SU-DHL-6 (cell line): Measurements from ENCODE around the gene ZNF18.
A peak's percentile ranks its signal among the peaks of the same experiment; 100 is the strongest.

ENCODE experiments used
- H2AFZ ChIP-seq: fragments of 200-600 bp; sonication (generic); 2 replicates; pipeline ENCODE4 v1.6.1; 2014; ENCODE audit warnings: low read depth, mild to moderate bottlenecking, moderate library complexity, mixed read lengths, antibody characterized with exemption, low read length; ENCODE audit not compliant: severe bottlenecking
- H3F3A ChIP-seq: fragments of 200-600 bp; shearing (Covaris generic); 2 replicates; pipeline ENCODE4 v1.6.0; 2016; ENCODE audit warnings: antibody characterized with exemption, mild to moderate bottlenecking; ENCODE audit not compliant: insufficient read depth
- H3K27ac ChIP-seq: fragments of 200-600 bp; sonication (generic); 2 replicates; pipeline ENCODE4 v1.5.1; 2016; ENCODE audit warnings: low read depth, mild to moderate bottlenecking, low read length, moderate library complexity, mixed read lengths
- H3K27me3 ChIP-seq: fragments of 200-600 bp; sonication (generic), shearing (Covaris generic); 2 replicates; pipeline ENCODE4 v1.6.0; 2014; ENCODE audit warnings: mild to moderate bottlenecking, low read length
- H3K36me3 ChIP-seq: fragments of 200-600 bp; sonication (generic); 2 replicates; pipeline ENCODE4 v1.6.1; 2014; ENCODE audit warnings: mild to moderate bottlenecking, low read length, mixed read lengths
- H3K4me2 ChIP-seq: fragments of 300-600, 200-600 bp; shearing (Covaris generic), sonication (generic); 2 replicates; pipeline ENCODE4 v1.6.0; 2014; ENCODE audit warnings: low read length, low read depth, mild to moderate bottlenecking; ENCODE audit not compliant: poor library complexity, severe bottlenecking
- H3K4me3 ChIP-seq: fragments of 200-600 bp; sonication (generic); 2 replicates; pipeline ENCODE4 v1.5.1; 2014; ENCODE audit warnings: antibody characterized with exemption, low read length, mild to moderate bottlenecking, mixed read lengths; ENCODE audit not compliant: insufficient read depth, poor library complexity, severe bottlenecking
- H3K79me2 ChIP-seq: fragments of 200-600 bp; sonication (generic); 2 replicates; pipeline ENCODE4 v1.6.1; 2014; ENCODE audit warnings: mild to moderate bottlenecking, low read length, moderate library complexity; ENCODE audit not compliant: insufficient read depth
- H3K9ac ChIP-seq: fragments of 200-600 bp; sonication (generic); 2 replicates; pipeline ENCODE4 v1.7.0; 2014; ENCODE audit warnings: mild to moderate bottlenecking, low read length
- H3K9me2 ChIP-seq: fragments of 200-600 bp; sonication (generic); replicated peaks from 2 replicates; pipeline ENCODE4 v1.6.1; 2014; ENCODE audit warnings: low read length; ENCODE audit not compliant: insufficient read depth
- H3K9me3 ChIP-seq: fragments of 200-600 bp; sonication (generic); 2 replicates; pipeline ENCODE4 v1.6.1; 2014; ENCODE audit warnings: low read length, mixed read lengths; ENCODE audit not compliant: insufficient read depth
- H4K20me1 ChIP-seq: fragments of 200-600 bp; sonication (generic); 2 replicates; pipeline ENCODE4 v1.6.1; 2014; ENCODE audit warnings: low read depth, mild to moderate bottlenecking, antibody characterized with exemption, low read length, moderate library complexity, mixed read lengths
- EZH2phosphoT487 ChIP-seq: fragments of 200-600 bp; sonication (generic), shearing (Covaris generic); conservative IDR thresholded peaks from 2 replicates; pipeline ENCODE4 v1.6.1; 2018; ENCODE audit warnings: mild to moderate bottlenecking, antibody characterized with exemption, low read length, moderate library complexity, mixed read lengths
- TF ChIP-seq, protein P1 (sequence below): fragments of 200-600 bp; sonication (generic); IDR thresholded peaks from one replicate; pipeline ENCODE4 v1.5.1; 2017; ENCODE audit warnings: antibody characterized with exemption, mild to moderate bottlenecking, low read length, moderate library complexity; ENCODE audit not compliant: insufficient read depth, poor library complexity, severe bottlenecking

Gene ZNF18

DNA sequence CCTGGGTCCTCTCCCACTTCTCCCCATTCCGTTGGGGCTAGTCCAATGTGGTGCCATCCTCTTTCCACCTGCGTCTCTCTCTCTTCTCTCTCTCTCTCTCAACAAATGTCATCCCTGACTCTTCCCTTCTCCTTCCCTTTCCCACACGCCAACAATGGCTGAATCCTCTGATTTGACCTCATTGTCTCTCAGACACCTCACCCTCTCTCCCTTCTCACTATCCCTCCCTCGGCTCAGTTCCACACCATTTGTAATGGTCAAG is 628 bp upstream of the ZNF18 start:
- Histone ChIP-seq H3K27ac (no peak overlapping the region), H3K9ac (peak overlapping the region; percentile 88)

DNA sequence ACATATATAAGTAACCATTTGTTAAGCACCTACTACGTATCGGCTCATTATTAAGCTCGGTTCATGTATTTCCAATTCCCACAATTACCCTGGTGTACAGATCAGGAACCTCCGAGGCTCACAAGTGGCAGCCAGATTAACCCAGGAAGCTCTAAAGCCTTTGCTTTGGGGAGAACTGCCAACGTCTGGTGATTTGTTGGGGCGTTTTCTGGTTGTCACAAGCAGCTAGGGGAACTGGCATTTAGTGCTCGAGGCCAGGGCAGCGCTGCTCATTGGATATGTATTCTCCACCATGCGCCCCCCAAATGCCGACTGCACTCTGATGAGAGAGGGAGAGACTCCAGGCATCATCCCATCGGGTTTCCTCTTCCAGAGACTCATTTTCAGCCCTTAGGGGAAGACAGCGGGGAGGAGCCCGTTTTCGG is 541 bp downstream of the ZNF18 start:
- H3K27ac ChIP-seq = peak overlapping the region; percentile 54
- peak overlapping the region; percentile 97 for H3K4me2 ChIP-seq
- TF ChIP-seq, protein P1, sequence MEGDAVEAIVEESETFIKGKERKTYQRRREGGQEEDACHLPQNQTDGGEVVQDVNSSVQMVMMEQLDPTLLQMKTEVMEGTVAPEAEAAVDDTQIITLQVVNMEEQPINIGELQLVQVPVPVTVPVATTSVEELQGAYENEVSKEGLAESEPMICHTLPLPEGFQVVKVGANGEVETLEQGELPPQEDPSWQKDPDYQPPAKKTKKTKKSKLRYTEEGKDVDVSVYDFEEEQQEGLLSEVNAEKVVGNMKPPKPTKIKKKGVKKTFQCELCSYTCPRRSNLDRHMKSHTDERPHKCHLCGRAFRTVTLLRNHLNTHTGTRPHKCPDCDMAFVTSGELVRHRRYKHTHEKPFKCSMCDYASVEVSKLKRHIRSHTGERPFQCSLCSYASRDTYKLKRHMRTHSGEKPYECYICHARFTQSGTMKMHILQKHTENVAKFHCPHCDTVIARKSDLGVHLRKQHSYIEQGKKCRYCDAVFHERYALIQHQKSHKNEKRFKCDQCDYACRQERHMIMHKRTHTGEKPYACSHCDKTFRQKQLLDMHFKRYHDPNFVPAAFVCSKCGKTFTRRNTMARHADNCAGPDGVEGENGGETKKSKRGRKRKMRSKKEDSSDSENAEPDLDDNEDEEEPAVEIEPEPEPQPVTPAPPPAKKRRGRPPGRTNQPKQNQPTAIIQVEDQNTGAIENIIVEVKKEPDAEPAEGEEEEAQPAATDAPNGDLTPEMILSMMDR = no peak
- TF ChIP-seq EZH2phosphoT487 = no peak
- peaks cover 4% of the 10 kb centered on the region; the same call in 1 of the 2 replicates for H3K79me2 ChIP-seq
- no peaks in the 10 kb centered on the region for H3K27me3 ChIP-seq
- H3K4me3 ChIP-seq = peak overlapping the region; percentile 82
- H4K20me1 ChIP-seq = no peaks in the 10 kb centered on the region
- peak overlapping the region; percentile 88 for H2AFZ ChIP-seq
- H3K36me3 ChIP-seq = no peaks in the 10 kb centered on the region
- peak overlapping the region; percentile 88 for H3K9ac ChIP-seq
- H3F3A ChIP-seq = no peaks in the 10 kb centered on the region
- no peaks in the 10 kb centered on the region for H3K9me3 ChIP-seq
- H3K9me2 ChIP-seq = no peaks in the 10 kb centered on the region

More for the DNA sequence above, 628 bp upstream of the ZNF18 start:
- Histone ChIP-seq H3K36me3 (no peaks in the 10 kb centered on the region), H2AFZ (peak overlapping the region; percentile 85), H3K4me3 (peak overlapping the region; percentile 56), H3K27me3 (no peaks in the 10 kb centered on the region), H3K9me3 (no peaks in the 10 kb centered on the region), H3F3A (no peaks in the 10 kb centered on the region), H3K4me2 (peak overlapping the region; percentile 73), H3K9me2 (no peaks in the 10 kb centered on the region), H4K20me1 (no peaks in the 10 kb centered on the region), H3K79me2 (peaks cover 4% of the 10 kb centered on the region; the same call in 1 of the 2 replicates)
- TF ChIP-seq EZH2phosphoT487 = no peak
- TF ChIP-seq, protein P1 = no peak

DNA sequence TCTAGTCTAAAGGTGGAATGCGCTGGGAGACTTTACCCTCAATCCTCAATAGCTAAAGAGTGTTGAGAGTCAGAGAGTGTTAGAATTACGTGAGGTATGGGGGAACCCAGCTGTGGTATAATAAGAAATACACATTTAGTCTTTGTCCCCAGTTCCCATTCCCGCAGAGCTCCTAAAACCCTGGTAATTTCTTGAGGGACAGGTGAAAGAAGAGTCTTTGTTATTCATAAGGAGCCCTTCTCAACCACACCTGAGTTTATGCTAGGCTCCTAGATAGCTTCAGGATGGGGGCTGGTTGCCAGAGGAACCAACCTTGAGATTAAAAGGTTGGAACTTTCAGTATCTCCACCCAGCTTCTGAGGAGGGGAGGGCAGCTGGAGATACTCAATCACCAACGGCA is 5.8 kb downstream of the ZNF18 start:
- Histone ChIP-seq H3F3A (no peaks in the 10 kb centered on the region), H3K36me3 (no peaks in the 10 kb centered on the region), H3K9me2 (no peaks in the 10 kb centered on the region), H3K27me3 (no peaks in the 10 kb centered on the region), H3K9ac (no peak overlapping the region), H3K79me2 (peaks cover 4% of the 10 kb centered on the region; the same call in 1 of the 2 replicates), H3K9me3 (no peaks in the 10 kb centered on the region), H4K20me1 (no peaks in the 10 kb centered on the region), H3K4me3 (no peak overlapping the region), H3K4me2 (no peak overlapping the region), H2AFZ (no peak overlapping the region), H3K27ac (no peak overlapping the region)
- TF ChIP-seq, protein P1 = no peak
- no peak for TF ChIP-seq EZH2phosphoT487
